GM12878 (cell line): Measurements from ENCODE around the gene FAM186B. TPM values are rescaled to one million over a fixed set of nuclear protein-coding genes. Genes with fewer than 3 reads are reported as not detected.

Source experiments
- CBFB ChIP-seq: IDR thresholded peaks from 2 replicates; pipeline ENCODE4 v1.6.1; 2016; ENCODE audit warnings: antibody characterized with exemption, low read depth
- GABPA ChIP-seq: IDR thresholded peaks from 2 replicates; pipeline ENCODE4 v1.6.1; 2014; ENCODE audit warnings: antibody characterized with exemption, low read depth, mild to moderate bottlenecking, inconsistent platforms
- MXI1 ChIP-seq: fragments of 150-350 bp; IDR thresholded peaks from 2 replicates; pipeline ENCODE4 v1.6.1; 2011; ENCODE audit warnings: low read depth, mild to moderate bottlenecking, inconsistent platforms, low read length, improper control_type of control experiment
- NFIC ChIP-seq: IDR thresholded peaks from 2 replicates; pipeline ENCODE4 v1.6.1; 2012; ENCODE audit warnings: low read depth, mild to moderate bottlenecking, inconsistent platforms, low read length, moderate library complexity
- NRF1 ChIP-seq: conservative IDR thresholded peaks from 2 replicates; pipeline ENCODE4 v1.6.1; 2011; ENCODE audit warnings: mild to moderate bottlenecking, low read depth, low read length, improper control_type of control experiment
- PAX5 ChIP-seq: IDR thresholded peaks from 2 replicates; pipeline ENCODE4 v1.6.1; 2011; ENCODE audit warnings: low read depth, low read length, borderline replicate concordance
- RUNX3 ChIP-seq: IDR thresholded peaks from 2 replicates; pipeline ENCODE4 v1.6.1; 2012; ENCODE audit warnings: low read length, inconsistent platforms
- SIX5 ChIP-seq: IDR thresholded peaks from 2 replicates; pipeline ENCODE4 v1.6.1; 2011; ENCODE audit warnings: mild to moderate bottlenecking, low read depth, low read length, moderate library complexity; ENCODE audit not compliant: severe bottlenecking
- SPI1 ChIP-seq: IDR thresholded peaks from 2 replicates; pipeline ENCODE4 v1.6.1; 2011; ENCODE audit warnings: low read depth, mild to moderate bottlenecking, low read length, moderate library complexity, borderline replicate concordance; ENCODE audit not compliant: insufficient read depth
- STAT1 ChIP-seq: fragments of 450-650 bp; conservative IDR thresholded peaks from 2 replicates; pipeline ENCODE4 v1.6.1; 2014; ENCODE audit warnings: antibody characterized with exemption, mild to moderate bottlenecking
- STAT3 ChIP-seq: IDR thresholded peaks from 2 replicates; pipeline ENCODE4 v1.6.1; 2011; ENCODE audit warnings: low read depth, low read length, improper control_type of control experiment
- TBL1XR1 ChIP-seq: IDR thresholded peaks from 2 replicates; pipeline ENCODE4 v1.6.1; 2012; ENCODE audit warnings: low read depth, low read length, improper control_type of control experiment
- ZNF207 ChIP-seq: fragments of 450-650 bp; IDR thresholded peaks from 2 replicates; pipeline ENCODE4 v1.6.1; 2014; ENCODE audit warnings: antibody characterized with exemption, mild to moderate bottlenecking, borderline replicate concordance
- ZNF384 ChIP-seq: IDR thresholded peaks from 2 replicates; pipeline ENCODE4 v1.6.1; 2012; ENCODE audit warnings: low read depth, mild to moderate bottlenecking, low read length, improper control_type of control experiment, borderline replicate concordance
- ZSCAN29 ChIP-seq: fragments of 450-650 bp; IDR thresholded peaks from 2 replicates; pipeline ENCODE4 v1.6.1; 2017; ENCODE audit warnings: mild to moderate bottlenecking, moderate library complexity
- polyA plus RNA-seq, 11 experiments: library from polyadenylated mRNA; depleted of rRNA in 4 of 11; unstranded in 6 of 11; stranded (reverse) in 5 of 11; fragments of >200 nt; fragmentation: Nextera tagmentation in 4 of 11; fragmentation: Illumina TruSeq in 1 of 11; extraction: Ambion mirVana in 4 of 11; extraction: Trizol in 1 of 11; gene quantifications; 1 replicate in 1 of 11; 2 replicates in 10 of 11; pipeline versions ENCODE4 v1.2.1 to v1.2.3, GENCODE V29; 2011 to 2016; ENCODE audit warnings: inconsistent platforms in 2 of 11, missing spikeins in 2 of 11, low read depth in 1 of 11
- total RNA-seq, 4 experiments: library from RNA; depleted of rRNA in 3 of 4; stranded (reverse); fragments of >200 nt in 3 of 4; fragmentation: Illumina TruSeq in 1 of 4; extraction: Trizol in 1 of 4; gene quantifications; 2 replicates each; pipeline versions ENCODE4 v1.2.1 to v1.2.3, GENCODE V29; 2013 to 2021
- TF ChIP-seq, protein P1 (sequence below): fragments of 450-650 bp; IDR thresholded peaks from 2 replicates; pipeline ENCODE4 v1.6.1; 2017; ENCODE audit warnings: mild to moderate bottlenecking
- TF ChIP-seq, protein P2 (sequence below): fragments of 450-650 bp; formaldehyde crosslinking; IDR thresholded peaks from 2 replicates; pipeline ENCODE4 v1.4.0; 2020; ENCODE audit warnings: mild to moderate bottlenecking, moderate library complexity
- TF ChIP-seq, protein P3 (sequence below): fragments of 450-650 bp; conservative IDR thresholded peaks from 2 replicates; pipeline ENCODE4 v1.6.1; 2017; ENCODE audit warnings: mild to moderate bottlenecking, moderate library complexity
- TF ChIP-seq, protein P4 (sequence below): fragments of 450-650 bp; IDR thresholded peaks from 2 replicates; pipeline ENCODE4 v1.6.1; 2018; ENCODE audit warnings: mild to moderate bottlenecking, low read depth, moderate library complexity; ENCODE audit not compliant: partially characterized antibody

FAM186B gene
- total and polyA plus RNA-seq, 10 of the 15 experiments (the other 5 are each of a cell fraction or from before 2014, with no cell fraction given): 0.13 to 0.79 (median 0.51) TPM

DNA sequence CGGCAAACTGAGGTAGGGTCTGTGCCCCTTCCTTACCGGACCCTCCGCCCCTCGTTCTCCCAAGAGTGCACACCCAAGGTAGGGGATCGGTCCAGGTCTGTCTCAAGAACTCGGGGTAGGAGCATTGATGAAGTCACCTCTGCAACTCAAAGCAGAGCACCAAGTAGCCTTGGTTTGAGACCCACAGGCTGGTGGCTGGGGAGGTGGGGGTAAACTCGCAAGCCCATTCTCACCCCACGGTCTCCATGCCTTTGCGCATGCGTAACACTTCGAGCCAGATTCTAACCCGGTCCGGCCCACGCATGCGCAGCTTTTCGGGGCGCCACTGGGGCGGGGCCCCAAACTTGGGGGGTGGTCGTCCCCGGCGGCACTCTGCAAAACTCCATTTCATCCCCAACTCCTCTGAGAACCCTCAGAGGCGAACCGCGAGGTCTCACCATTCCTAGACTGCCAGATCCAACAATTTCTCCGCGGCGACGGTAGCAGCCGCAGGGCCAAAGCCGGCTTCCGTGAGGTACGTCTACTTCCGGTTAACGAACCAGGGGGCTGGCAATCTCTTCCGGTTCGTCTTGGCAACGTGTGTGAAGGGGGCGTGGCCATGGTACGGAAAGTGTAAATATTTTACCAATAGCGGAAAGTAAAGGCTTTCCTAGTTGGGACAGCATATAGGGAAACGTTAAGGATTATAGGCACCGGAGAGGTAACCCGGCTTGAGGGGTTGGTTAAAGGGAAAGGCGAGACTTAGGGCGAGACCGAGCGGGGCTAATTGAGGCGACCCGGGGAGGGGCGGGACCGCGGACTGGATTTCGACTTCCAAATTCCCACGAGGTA lies 37.6 kb downstream of the FAM186B start, which contains the start of gene MCRS1 (continued):
- TF ChIP-seq, protein P1, sequence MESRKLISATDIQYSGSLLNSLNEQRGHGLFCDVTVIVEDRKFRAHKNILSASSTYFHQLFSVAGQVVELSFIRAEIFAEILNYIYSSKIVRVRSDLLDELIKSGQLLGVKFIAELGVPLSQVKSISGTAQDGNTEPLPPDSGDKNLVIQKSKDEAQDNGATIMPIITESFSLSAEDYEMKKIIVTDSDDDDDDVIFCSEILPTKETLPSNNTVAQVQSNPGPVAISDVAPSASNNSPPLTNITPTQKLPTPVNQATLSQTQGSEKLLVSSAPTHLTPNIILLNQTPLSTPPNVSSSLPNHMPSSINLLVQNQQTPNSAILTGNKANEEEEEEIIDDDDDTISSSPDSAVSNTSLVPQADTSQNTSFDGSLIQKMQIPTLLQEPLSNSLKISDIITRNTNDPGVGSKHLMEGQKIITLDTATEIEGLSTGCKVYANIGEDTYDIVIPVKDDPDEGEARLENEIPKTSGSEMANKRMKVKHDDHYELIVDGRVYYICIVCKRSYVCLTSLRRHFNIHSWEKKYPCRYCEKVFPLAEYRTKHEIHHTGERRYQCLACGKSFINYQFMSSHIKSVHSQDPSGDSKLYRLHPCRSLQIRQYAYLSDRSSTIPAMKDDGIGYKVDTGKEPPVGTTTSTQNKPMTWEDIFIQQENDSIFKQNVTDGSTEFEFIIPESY: no peak
- TF ChIP-seq PAX5 (peak; percentile 77; the same call in 1 of the 2 replicates), NRF1 (peak; percentile 99), ZSCAN29 (peak; percentile 89; the same call in 1 of the 2 replicates), GABPA (peak; percentile 99), TBL1XR1 (peak; percentile 64; the same call in 1 of the 2 replicates), NFIC (no peak; the same call in 1 of the 2 replicates), SIX5 (peak; percentile 54), RUNX3 (peak; percentile 55), ZNF384 (no peak), SPI1 (no peak), STAT3 (no peak), ZNF207 (peak; percentile 83), MXI1 (peak; percentile 91), STAT1 (0 out of 2 replicates have a peak, but pooled peaks have one; percentile 70), CBFB (peak; percentile 67; the same call in 1 of the 2 replicates)
- TF ChIP-seq, protein P2, sequence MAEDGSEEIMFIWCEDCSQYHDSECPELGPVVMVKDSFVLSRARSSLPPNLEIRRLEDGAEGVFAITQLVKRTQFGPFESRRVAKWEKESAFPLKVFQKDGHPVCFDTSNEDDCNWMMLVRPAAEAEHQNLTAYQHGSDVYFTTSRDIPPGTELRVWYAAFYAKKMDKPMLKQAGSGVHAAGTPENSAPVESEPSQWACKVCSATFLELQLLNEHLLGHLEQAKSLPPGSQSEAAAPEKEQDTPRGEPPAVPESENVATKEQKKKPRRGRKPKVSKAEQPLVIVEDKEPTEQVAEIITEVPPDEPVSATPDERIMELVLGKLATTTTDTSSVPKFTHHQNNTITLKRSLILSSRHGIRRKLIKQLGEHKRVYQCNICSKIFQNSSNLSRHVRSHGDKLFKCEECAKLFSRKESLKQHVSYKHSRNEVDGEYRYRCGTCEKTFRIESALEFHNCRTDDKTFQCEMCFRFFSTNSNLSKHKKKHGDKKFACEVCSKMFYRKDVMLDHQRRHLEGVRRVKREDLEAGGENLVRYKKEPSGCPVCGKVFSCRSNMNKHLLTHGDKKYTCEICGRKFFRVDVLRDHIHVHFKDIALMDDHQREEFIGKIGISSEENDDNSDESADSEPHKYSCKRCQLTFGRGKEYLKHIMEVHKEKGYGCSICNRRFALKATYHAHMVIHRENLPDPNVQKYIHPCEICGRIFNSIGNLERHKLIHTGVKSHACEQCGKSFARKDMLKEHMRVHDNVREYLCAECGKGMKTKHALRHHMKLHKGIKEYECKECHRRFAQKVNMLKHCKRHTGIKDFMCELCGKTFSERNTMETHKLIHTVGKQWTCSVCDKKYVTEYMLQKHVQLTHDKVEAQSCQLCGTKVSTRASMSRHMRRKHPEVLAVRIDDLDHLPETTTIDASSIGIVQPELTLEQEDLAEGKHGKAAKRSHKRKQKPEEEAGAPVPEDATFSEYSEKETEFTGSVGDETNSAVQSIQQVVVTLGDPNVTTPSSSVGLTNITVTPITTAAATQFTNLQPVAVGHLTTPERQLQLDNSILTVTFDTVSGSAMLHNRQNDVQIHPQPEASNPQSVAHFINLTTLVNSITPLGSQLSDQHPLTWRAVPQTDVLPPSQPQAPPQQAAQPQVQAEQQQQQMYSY: no peak
- TF ChIP-seq, protein P3, sequence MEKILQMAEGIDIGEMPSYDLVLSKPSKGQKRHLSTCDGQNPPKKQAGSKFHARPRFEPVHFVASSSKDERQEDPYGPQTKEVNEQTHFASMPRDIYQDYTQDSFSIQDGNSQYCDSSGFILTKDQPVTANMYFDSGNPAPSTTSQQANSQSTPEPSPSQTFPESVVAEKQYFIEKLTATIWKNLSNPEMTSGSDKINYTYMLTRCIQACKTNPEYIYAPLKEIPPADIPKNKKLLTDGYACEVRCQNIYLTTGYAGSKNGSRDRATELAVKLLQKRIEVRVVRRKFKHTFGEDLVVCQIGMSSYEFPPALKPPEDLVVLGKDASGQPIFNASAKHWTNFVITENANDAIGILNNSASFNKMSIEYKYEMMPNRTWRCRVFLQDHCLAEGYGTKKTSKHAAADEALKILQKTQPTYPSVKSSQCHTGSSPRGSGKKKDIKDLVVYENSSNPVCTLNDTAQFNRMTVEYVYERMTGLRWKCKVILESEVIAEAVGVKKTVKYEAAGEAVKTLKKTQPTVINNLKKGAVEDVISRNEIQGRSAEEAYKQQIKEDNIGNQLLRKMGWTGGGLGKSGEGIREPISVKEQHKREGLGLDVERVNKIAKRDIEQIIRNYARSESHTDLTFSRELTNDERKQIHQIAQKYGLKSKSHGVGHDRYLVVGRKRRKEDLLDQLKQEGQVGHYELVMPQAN: peak; percentile 71; the same call in 1 of the 2 replicates
- TF ChIP-seq, protein P4, sequence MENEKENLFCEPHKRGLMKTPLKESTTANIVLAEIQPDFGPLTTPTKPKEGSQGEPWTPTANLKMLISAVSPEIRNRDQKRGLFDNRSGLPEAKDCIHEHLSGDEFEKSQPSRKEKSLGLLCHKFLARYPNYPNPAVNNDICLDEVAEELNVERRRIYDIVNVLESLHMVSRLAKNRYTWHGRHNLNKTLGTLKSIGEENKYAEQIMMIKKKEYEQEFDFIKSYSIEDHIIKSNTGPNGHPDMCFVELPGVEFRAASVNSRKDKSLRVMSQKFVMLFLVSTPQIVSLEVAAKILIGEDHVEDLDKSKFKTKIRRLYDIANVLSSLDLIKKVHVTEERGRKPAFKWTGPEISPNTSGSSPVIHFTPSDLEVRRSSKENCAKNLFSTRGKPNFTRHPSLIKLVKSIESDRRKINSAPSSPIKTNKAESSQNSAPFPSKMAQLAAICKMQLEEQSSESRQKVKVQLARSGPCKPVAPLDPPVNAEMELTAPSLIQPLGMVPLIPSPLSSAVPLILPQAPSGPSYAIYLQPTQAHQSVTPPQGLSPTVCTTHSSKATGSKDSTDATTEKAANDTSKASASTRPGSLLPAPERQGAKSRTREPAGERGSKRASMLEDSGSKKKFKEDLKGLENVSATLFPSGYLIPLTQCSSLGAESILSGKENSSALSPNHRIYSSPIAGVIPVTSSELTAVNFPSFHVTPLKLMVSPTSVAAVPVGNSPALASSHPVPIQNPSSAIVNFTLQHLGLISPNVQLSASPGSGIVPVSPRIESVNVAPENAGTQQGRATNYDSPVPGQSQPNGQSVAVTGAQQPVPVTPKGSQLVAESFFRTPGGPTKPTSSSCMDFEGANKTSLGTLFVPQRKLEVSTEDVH: peak; percentile 96
